ENCODE results near the gene ERC2.

Gene ERC2

DNA sequence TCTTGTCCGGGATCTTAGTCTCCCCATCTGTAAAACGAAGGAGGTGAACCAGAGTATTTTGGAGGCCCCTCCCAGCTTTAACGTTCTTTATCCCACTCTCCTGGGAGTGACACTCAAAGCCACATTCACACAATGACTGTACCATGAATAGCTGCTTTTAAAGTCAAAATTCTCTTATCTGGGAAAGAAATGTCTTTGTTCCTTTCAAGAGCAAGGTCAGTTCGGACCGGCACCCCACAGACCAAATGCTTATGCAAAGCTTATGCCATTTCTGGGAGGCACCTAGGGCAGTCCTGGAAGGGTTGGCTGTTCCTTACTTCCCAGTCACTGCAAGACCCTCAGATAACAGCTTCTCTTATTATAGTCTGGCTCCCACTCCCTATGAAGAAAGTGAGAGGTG, 927.7 kb downstream of the ERC2 start:
- TF ChIP-seq, protein P1, sequence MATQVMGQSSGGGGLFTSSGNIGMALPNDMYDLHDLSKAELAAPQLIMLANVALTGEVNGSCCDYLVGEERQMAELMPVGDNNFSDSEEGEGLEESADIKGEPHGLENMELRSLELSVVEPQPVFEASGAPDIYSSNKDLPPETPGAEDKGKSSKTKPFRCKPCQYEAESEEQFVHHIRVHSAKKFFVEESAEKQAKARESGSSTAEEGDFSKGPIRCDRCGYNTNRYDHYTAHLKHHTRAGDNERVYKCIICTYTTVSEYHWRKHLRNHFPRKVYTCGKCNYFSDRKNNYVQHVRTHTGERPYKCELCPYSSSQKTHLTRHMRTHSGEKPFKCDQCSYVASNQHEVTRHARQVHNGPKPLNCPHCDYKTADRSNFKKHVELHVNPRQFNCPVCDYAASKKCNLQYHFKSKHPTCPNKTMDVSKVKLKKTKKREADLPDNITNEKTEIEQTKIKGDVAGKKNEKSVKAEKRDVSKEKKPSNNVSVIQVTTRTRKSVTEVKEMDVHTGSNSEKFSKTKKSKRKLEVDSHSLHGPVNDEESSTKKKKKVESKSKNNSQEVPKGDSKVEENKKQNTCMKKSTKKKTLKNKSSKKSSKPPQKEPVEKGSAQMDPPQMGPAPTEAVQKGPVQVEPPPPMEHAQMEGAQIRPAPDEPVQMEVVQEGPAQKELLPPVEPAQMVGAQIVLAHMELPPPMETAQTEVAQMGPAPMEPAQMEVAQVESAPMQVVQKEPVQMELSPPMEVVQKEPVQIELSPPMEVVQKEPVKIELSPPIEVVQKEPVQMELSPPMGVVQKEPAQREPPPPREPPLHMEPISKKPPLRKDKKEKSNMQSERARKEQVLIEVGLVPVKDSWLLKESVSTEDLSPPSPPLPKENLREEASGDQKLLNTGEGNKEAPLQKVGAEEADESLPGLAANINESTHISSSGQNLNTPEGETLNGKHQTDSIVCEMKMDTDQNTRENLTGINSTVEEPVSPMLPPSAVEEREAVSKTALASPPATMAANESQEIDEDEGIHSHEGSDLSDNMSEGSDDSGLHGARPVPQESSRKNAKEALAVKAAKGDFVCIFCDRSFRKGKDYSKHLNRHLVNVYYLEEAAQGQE (IDR thresholded peaks at IDR 0.05; ENCODE audit: low read depth) = no peak

DNA sequence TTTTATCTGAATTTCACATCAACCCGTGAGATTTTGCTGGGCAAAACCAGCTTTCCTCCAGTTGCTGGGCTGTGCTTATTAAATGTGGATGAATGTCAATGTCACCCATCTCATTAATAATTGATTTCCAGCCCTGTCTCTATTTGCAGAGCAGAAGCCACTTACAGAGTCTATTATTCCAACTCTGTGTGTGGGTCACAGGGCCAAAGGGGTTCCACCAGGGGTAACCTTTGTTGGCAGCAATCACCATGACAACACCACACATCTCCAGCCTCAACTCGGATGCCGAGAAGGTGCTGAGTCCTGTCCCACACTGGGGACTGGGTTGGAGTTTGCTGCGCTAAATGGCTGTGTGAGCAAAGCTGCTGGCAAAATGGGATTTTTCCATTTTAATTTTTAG, 930.1 kb downstream of the ERC2 start:
- no peak for TF ChIP-seq TAF1 (IDR thresholded peaks at IDR 0.05; ENCODE audit: low read depth)
- no peak for TF ChIP-seq RAD21 (IDR thresholded peaks at IDR 0.05; ENCODE audit: low read depth)
- no peak for TF ChIP-seq ZBTB7A (IDR thresholded peaks at IDR 0.05; ENCODE audit: low read depth)
- TF ChIP-seq, protein P2, sequence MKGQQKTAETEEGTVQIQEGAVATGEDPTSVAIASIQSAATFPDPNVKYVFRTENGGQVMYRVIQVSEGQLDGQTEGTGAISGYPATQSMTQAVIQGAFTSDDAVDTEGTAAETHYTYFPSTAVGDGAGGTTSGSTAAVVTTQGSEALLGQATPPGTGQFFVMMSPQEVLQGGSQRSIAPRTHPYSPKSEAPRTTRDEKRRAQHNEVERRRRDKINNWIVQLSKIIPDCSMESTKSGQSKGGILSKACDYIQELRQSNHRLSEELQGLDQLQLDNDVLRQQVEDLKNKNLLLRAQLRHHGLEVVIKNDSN (IDR thresholded peaks at IDR 0.05) = no peak
- no peak for TF ChIP-seq TCF12 (IDR thresholded peaks at IDR 0.05; ENCODE audit: low read depth)
- TF ChIP-seq TEAD4 (IDR thresholded peaks at IDR 0.05) = no peak
- TF ChIP-seq NFIC (IDR thresholded peaks at IDR 0.05) = no peak
- no peak for TF ChIP-seq FOXM1 (IDR thresholded peaks at IDR 0.05; ENCODE audit: borderline replicate concordance, low read depth)
- TF ChIP-seq, protein P1 (IDR thresholded peaks at IDR 0.05; ENCODE audit: low read depth) = no peak
- TF ChIP-seq, protein P3, sequence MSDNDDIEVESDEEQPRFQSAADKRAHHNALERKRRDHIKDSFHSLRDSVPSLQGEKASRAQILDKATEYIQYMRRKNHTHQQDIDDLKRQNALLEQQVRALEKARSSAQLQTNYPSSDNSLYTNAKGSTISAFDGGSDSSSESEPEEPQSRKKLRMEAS (IDR thresholded peaks at IDR 0.05) = no peak
- TF ChIP-seq CEBPB (IDR thresholded peaks at IDR 0.05) = no peak
- no peak for TF ChIP-seq EGR1 (IDR thresholded peaks at IDR 0.05)
- no peak for TF ChIP-seq YY1 (IDR thresholded peaks at IDR 0.05; ENCODE audit: low read depth)
- no peak for TF ChIP-seq EP300 (IDR thresholded peaks at IDR 0.05; ENCODE audit: borderline replicate concordance)

DNA sequence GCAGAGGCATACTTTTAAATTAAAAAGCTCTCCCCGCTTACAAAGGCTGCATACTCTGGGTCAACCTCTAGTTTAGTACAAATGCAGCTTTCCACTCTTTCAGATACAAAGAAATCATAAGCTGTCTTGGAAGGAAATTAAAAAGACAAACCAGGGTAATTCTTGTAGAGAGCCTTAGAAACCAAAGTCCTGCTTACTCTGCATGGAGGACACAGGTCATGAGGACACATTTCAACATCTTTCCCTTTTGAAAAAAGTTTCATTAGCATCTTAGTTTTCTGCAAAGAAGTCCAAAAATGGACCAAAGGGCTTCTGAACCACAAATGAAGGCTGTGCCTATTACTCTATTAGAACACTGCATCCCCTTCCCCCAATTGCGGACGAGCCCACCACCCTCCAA, 930.7 kb downstream of the ERC2 start:
- TF ChIP-seq RAD21 (IDR thresholded peaks at IDR 0.05; ENCODE audit: low read depth) (no peak), YY1 (IDR thresholded peaks at IDR 0.05; ENCODE audit: low read depth) (no peak), NFIC (IDR thresholded peaks at IDR 0.05) (no peak), ZBTB7A (IDR thresholded peaks at IDR 0.05; ENCODE audit: low read depth) (no peak)
- TF ChIP-seq, protein P1 (IDR thresholded peaks at IDR 0.05; ENCODE audit: low read depth) = no peak

DNA sequence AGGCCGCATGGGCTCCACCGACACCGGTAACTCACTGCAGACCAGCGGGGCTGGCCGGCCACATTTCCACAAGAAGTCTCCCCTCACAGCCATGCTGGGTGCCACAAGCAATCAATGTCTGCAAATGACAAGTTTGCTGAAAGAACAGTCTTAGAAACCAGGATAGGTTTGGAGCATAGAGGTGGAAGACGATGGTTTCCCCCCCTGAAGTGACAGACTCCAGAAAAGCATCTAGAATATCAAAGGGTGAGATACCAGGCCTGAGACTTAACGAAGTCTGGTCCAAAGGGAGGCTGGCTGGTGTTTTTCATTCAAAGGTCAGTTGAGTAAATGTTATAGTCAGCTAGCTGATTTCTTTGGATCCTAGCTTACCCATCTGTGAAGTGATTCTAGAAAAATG, 931.1 kb downstream of the ERC2 start:
- TF ChIP-seq, protein P3 (IDR thresholded peaks at IDR 0.05) = no peak
- no peak for TF ChIP-seq FOXM1 (IDR thresholded peaks at IDR 0.05; ENCODE audit: borderline replicate concordance, low read depth)
- TF ChIP-seq TCF12 (IDR thresholded peaks at IDR 0.05; ENCODE audit: low read depth) = no peak
- no peak for TF ChIP-seq CEBPB (IDR thresholded peaks at IDR 0.05)
- no peak for TF ChIP-seq CREB1 (IDR thresholded peaks at IDR 0.05; ENCODE audit: low read depth)
- no peak for TF ChIP-seq TAF1 (IDR thresholded peaks at IDR 0.05; ENCODE audit: low read depth)
- TF ChIP-seq, protein P1 (IDR thresholded peaks at IDR 0.05; ENCODE audit: low read depth) = no peak
- TF ChIP-seq TEAD4 (IDR thresholded peaks at IDR 0.05) = no peak
- TF ChIP-seq EP300 (IDR thresholded peaks at IDR 0.05; ENCODE audit: borderline replicate concordance) = no peak
- no peak for TF ChIP-seq NFIC (IDR thresholded peaks at IDR 0.05)

All from Ishikawa (cell line).